T-cell (primary cell): Measurements from ENCODE around the gene HS2ST1. TPM values are rescaled to one million over a fixed set of nuclear protein-coding genes. Genes with fewer than 3 reads are reported as not detected.
"Not testable (repeated sequence)": the region's sequence is repeated elsewhere in the genome, so short reads cannot be mapped to it uniquely, and the experiment has no call there.

Experiments used
- ATAC-seq, 4 experiments: fragments of 200-7000 bp in 3 of 4; fragments of 150-1000 bp in 1 of 4; cut with Tn5 transposase; replicated peaks in 1 of 4; 1 replicate in 3 of 4; 2 replicates in 1 of 4; pipeline ENCODE4 v1.10.0; 2021; ENCODE audit warnings: moderate library complexity in 3 of 4, mild to moderate bottlenecking in 2 of 4, moderate number of reproducible peaks in 1 of 4
- CTCF ChIA-PET, 2 donors: fragments of 300-600 bp; sonication (Branson Sonifier 250); formaldehyde crosslinking; loops; one replicate each; lab custom pipeline; 2022; ENCODE audit warnings: antibody characterized with exemption in 2 of 2; lab: Charles Lee
- POLR2A ChIA-PET, 2 donors: fragments of 300-600 bp; sonication (Branson Sonifier 250); formaldehyde crosslinking; loops; one replicate each; lab custom pipeline; 2022; ENCODE audit warnings: antibody characterized with exemption in 2 of 2; lab: Charles Lee
- DNase-seq, 35 experiments: peaks; one replicate each; pipeline versions ENCODE4 v3.0.0 to v3.0.0-alpha.2; 2013 to 2023
- H3K27ac ChIP-seq: one replicate; pipeline ENCODE4 v1.5.1; 2013; ENCODE audit warnings: low read length
- H3K27me3 ChIP-seq, 2 experiments: replicated peaks in 1 of 2; 1 replicate in 1 of 2; 2 replicates in 1 of 2; pipeline versions ENCODE4 v1.6.1 to v1.7.0; 2013; ENCODE audit warnings: low read length in 1 of 2, mixed read lengths in 1 of 2; ENCODE audit not compliant: control insufficient read depth in 2 of 2, insufficient read depth in 2 of 2; ENCODE audit errors: extremely low read depth in 1 of 2
- H3K36me3 ChIP-seq, 2 donors: 1 replicate in 1 of 2; 2 replicates in 1 of 2; pipeline versions ENCODE4 v1.6.1 to v1.7.0; 2013; ENCODE audit warnings: low read length in 1 of 2; ENCODE audit not compliant: control insufficient read depth in 2 of 2, insufficient read depth in 1 of 2; ENCODE audit errors: extremely low read depth in 1 of 2
- H3K4me1 ChIP-seq, 2 experiments: 1 replicate in 1 of 2; 2 replicates in 1 of 2; pipeline versions ENCODE4 v1.6.1 to v1.7.0; 2013; ENCODE audit warnings: low read length in 2 of 2, mixed read lengths in 1 of 2; ENCODE audit not compliant: insufficient read depth in 2 of 2, control insufficient read depth in 1 of 2; ENCODE audit errors: extremely low read depth in 1 of 2
- H3K4me3 ChIP-seq, 2 donors: 1 replicate in 1 of 2; 2 replicates in 1 of 2; pipeline versions ENCODE4 v1.5.1 to v1.7.0; 2013; ENCODE audit warnings: mild to moderate bottlenecking in 2 of 2, low read length in 1 of 2, moderate library complexity in 1 of 2; ENCODE audit not compliant: control insufficient read depth in 1 of 2; ENCODE audit errors: extremely low read depth in 1 of 2
- H3K9me3 ChIP-seq: 2 replicates; pipeline ENCODE4 v1.7.0; 2013
- H3K27ac Mint-ChIP-seq, 2 donors: one replicate each; pipeline ENCODE4 v1.8.0; 2020 to 2021; ENCODE audit warnings: mild to moderate bottlenecking in 2 of 2, mixed read lengths in 2 of 2
- H3K27me3 Mint-ChIP-seq, 2 donors: one replicate each; pipeline ENCODE4 v1.8.0; 2021 to 2022; ENCODE audit warnings: mixed read lengths in 2 of 2
- H3K36me3 Mint-ChIP-seq: one replicate; pipeline ENCODE4 v1.8.0; 2021; ENCODE audit warnings: mixed read lengths
- H3K4me1 Mint-ChIP-seq, 3 donors: one replicate each; pipeline ENCODE4 v1.8.0; 2020 to 2022; ENCODE audit warnings: mixed read lengths in 3 of 3, mild to moderate bottlenecking in 1 of 3
- H3K4me3 Mint-ChIP-seq, 3 donors: one replicate each; pipeline ENCODE4 v1.8.0; 2020 to 2022; ENCODE audit warnings: mild to moderate bottlenecking in 3 of 3, mixed read lengths in 3 of 3, moderate library complexity in 3 of 3
- H3K9me3 Mint-ChIP-seq, 3 donors: one replicate each; pipeline ENCODE4 v1.8.0; 2020 to 2022; ENCODE audit warnings: mixed read lengths in 3 of 3
- WGBS: methylation state at CpG from one replicate; pipeline ENCODE4 v1.1.5; 2013; ENCODE audit warnings: missing lambda C conversion rate; ENCODE audit not compliant: insufficient coverage; 5-methylcytosine and 5-hydroxymethylcytosine counted together
- total RNA-seq, 35 experiments: library from RNA in 6 of 35; stranded (reverse) in 6 of 35; fragments of 120-200 nt in 1 of 35; gene quantifications; one replicate each; pipeline versions ENCODE4 v1.2.1 to v1.2.4 and lab custom pipeline; 2013 to 2026

The HS2ST1 gene
- total RNA-seq, 5 donors from 2014 or later (not counting 1 experiment from before 2014, with no cell fraction given): 10.5 to 14.0 (median 11.0) TPM

DNA sequence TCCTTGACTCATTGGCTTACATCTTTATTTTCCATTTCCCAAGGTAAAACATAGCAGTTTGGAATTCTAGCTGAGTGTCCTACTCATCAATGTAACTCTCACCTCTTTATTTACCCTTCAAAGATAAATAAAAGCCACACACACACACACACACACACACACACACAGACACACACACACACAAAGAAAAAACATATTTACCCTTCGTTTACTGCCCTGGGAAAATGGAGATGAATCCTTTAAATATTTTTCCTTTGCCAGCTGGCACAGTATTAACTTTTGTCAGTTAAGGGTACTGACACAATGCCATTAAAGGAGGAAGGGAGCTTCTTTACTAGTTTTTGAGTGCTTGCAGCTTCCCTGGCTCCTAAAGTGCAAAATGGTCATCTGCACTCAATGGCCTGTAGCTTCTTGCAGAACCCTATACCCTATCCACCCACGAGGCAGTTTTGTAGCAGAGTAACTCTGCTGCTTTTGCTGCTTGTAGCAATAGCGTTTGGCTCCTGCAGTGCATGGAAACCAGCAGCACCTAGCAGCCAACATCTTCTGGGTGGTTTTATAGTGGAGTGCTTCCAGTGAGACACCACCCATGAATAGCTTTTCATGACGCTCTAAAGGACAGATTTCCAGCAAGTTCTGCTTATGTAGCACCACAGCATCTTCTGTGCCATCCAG lies 103.7 kb downstream of the HS2ST1 start:
- no peaks in the 10 kb centered on the region for H3K27me3 Mint-ChIP-seq
- Histone ChIP-seq H3K4me3 (no peak overlapping the region), H3K27ac (no peak overlapping the region), H3K9me3 (no peaks in the 10 kb centered on the region), H3K4me1 (no peaks in the 10 kb centered on the region), H3K27me3 (no peaks in the 10 kb centered on the region), H3K36me3 (peaks cover under 1 to 3% of the 10 kb centered on the region in 2 donors)
- POLR2A ChIA-PET: interaction anchor here in 1 of 2 donors (0.7 kb wide), 1 partner anchor 39 kb away, joined by 6 read pairs; no protein-coding TSS in a partner anchor
- ATAC-seq (no peak), DNase-seq (no peak)
- H3K27ac Mint-ChIP-seq: no peak overlapping the region
- 80% methylated on average over 1 of the region's 4 CpGs for WGBS
- peaks cover 0 to 14% (median 10%) of the 10 kb centered on the region in 3 donors for H3K4me1 Mint-ChIP-seq
- H3K36me3 Mint-ChIP-seq: peaks cover 7% of the 10 kb centered on the region
- CTCF ChIA-PET: no interaction called here
- peaks cover 4 to 8% (median 5%) of the 10 kb centered on the region in 3 donors for H3K9me3 Mint-ChIP-seq
- no peak overlapping the region for H3K4me3 Mint-ChIP-seq

DNA sequence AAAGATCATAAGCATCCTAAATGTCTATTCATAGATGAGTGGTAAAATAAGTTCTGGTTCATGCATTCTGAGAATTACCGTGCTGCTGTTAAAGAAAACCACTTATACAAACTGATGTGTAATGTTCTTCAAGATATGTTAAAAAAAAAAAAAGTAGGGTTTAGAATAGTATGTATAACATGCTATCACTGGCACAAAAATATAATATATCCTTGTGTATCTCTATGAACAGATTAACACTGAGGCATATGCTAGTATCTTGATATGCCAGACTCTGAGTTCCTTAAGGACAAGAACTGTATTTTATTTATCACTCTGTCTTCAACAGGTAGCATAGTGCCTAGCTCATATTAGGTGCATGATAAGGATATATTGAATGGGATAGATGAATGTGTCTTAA lies 108.9 kb downstream of the HS2ST1 start:
- DNase-seq: no peak
- Histone ChIP-seq H3K9me3 (no peaks in the 10 kb centered on the region), H3K4me1 (no peaks in the 10 kb centered on the region), H3K27me3 (no peaks in the 10 kb centered on the region), H3K36me3 (no peaks in the 10 kb centered on the region), H3K27ac (no peak overlapping the region), H3K4me3 (no peak overlapping the region)
- no peak overlapping the region for H3K27ac Mint-ChIP-seq
- H3K27me3 Mint-ChIP-seq: no peaks in the 10 kb centered on the region
- ATAC-seq: no peak
- no peak overlapping the region for H3K4me3 Mint-ChIP-seq
- H3K36me3 Mint-ChIP-seq: peaks cover 3% of the 10 kb centered on the region
- peaks cover 0 to 3% (median 3%) of the 10 kb centered on the region in 3 donors for H3K4me1 Mint-ChIP-seq
- no CpG with 5 or more reads among the region's 1 CpG for WGBS
- ChIA-PET POLR2A (no interaction called here), CTCF (interaction anchor here in 1 of 2 donors (0.6 to 0.7 kb wide), 2 partner anchors 60 to 1913 kb away, joined by 3 read pairs; no protein-coding TSS in a partner anchor)
- H3K9me3 Mint-ChIP-seq: no peaks in the 10 kb centered on the region

- ATAC-seq: peak in 1 of 4 experiments; percentile 50
- H3K9me3 ChIP-seq: no peaks in the 10 kb centered on the region
- no peak overlapping the region for H3K27ac ChIP-seq
- H3K4me1 ChIP-seq: no peaks in the 10 kb centered on the region
- H3K4me3 ChIP-seq: no peak overlapping the region
- H3K36me3 ChIP-seq: no peaks in the 10 kb centered on the region
- ChIA-PET CTCF (no interaction called here), POLR2A (no interaction called here)
- peaks cover 0 to 3% (median 2%) of the 10 kb centered on the region in 3 donors for H3K4me1 Mint-ChIP-seq
- H3K4me3 Mint-ChIP-seq: no peak overlapping the region
- H3K27me3 Mint-ChIP-seq: no peaks in the 10 kb centered on the region
- DNase-seq: peak in 1 of 35 experiments; percentile 25
- peaks cover 3% of the 10 kb centered on the region for H3K36me3 Mint-ChIP-seq
- H3K27ac Mint-ChIP-seq: no peak overlapping the region
- H3K27me3 ChIP-seq: no peaks in the 10 kb centered on the region
- 100% methylated on average over 1 of the region's 2 CpGs for WGBS
- H3K9me3 Mint-ChIP-seq: no peaks in the 10 kb centered on the region
Measured at GRCh38 chr1:87024936-87025540, 110.6 kb downstream of the HS2ST1 start.

DNA sequence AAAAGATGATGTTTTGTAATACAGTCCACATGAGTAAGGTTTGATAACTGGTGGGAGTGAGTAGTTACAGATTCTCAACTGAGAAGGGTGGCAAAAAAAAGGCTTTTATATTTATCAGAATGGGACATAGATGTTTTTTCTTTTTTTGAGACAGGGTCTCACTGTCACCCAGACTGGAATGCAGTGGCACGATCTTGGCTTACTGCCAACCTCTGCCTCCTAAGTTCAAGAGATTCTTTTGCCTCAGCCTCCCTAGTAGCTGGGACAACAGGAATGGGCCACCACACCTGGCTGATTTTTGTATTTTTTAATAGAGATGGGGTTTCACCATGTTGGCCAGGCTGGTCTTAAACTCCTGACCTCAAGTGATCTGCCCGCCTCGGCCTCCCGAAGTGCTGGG lies 113.1 kb downstream of the HS2ST1 start:
- H3K36me3 Mint-ChIP-seq, H3K4me1 ChIP-seq, H3K27me3 ChIP-seq, H3K4me3 ChIP-seq, ATAC-seq, H3K4me1 Mint-ChIP-seq, H3K27me3 Mint-ChIP-seq, POLR2A ChIA-PET, H3K4me3 Mint-ChIP-seq, H3K27ac ChIP-seq, H3K9me3 Mint-ChIP-seq, H3K36me3 ChIP-seq, H3K9me3 ChIP-seq, DNase-seq, H3K27ac Mint-ChIP-seq: not testable (repeated sequence)
- CTCF ChIA-PET: interaction anchor here in 1 of 2 donors (0.6 kb wide), 1 partner anchor 286 kb away, joined by 3 read pairs; no protein-coding TSS in a partner anchor
- 100% methylated on average over 1 of the region's 4 CpGs for WGBS

GRCh38 chr1:87028576-87028975 lies 114.1 kb downstream of the HS2ST1 start:
- peaks cover 0 to 3% (median 2%) of the 10 kb centered on the region in 3 donors for H3K4me1 Mint-ChIP-seq
- no peak overlapping the region for H3K4me3 Mint-ChIP-seq
- no peaks in the 10 kb centered on the region for H3K9me3 Mint-ChIP-seq
- no peaks in the 10 kb centered on the region for H3K4me1 ChIP-seq
- H3K36me3 ChIP-seq: no peaks in the 10 kb centered on the region
- no peaks in the 10 kb centered on the region for H3K27me3 ChIP-seq
- no peak for ATAC-seq
- peaks cover 3% of the 10 kb centered on the region for H3K36me3 Mint-ChIP-seq
- POLR2A ChIA-PET: interaction anchor here in 1 of 2 donors (0.5 kb wide), 1 partner anchor 26 kb away, joined by 4 read pairs; no protein-coding TSS in a partner anchor
- no CpG with 5 or more reads among the region's 2 CpGs for WGBS
- no peaks in the 10 kb centered on the region for H3K27me3 Mint-ChIP-seq
- CTCF ChIA-PET: no interaction called here
- H3K9me3 ChIP-seq: no peaks in the 10 kb centered on the region
- no peak overlapping the region for H3K4me3 ChIP-seq
- no peak overlapping the region for H3K27ac ChIP-seq
- no peak overlapping the region for H3K27ac Mint-ChIP-seq
- DNase-seq: no peak

DNA sequence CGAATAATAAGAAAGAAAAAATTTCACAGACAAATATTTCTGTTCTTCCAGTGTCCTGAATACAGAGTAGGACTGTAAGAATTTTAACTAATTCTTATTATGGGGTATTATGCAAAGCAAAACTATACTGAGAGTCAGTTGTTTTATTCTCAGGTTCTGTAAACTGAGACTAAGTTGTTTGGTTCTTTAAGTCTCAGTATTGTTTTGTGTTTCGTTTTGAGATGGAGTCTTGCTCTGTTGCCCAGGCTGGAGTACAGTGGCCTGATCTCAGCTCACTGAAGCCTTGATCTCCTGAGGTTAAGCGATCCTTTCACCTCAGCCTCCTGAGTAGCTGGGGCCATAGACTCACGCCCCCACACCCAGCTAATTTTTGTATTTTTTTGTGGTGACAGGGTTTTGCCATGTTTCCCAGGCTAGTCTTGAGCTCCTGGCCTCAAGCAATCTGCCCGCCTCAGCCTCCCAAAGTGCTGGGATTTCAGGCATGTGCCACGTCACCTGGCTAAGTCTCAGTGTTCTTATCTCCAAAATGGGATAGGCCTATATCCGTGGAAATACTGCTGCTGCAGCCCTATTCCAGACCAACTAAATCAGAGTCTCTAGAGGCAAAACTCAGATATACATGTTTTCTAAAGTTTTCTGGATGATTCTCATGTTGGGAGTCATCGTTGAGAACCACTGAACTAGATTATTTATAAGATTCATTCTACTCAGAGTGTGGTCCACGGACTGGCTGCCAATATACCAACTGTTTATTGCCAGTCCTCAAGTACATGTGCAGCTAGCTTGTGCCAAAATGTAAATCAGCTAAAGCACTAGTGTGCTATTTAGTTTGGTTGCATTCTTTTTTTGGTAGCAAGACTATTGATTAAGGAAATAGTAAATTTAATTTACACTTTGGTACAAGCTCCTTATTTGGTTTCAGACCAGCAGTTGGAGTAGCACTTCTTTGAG lies 116.6 kb downstream of the HS2ST1 start:
- Mint-ChIP-seq H3K4me1 (peaks cover 0 to 2% (median 0%) of the 10 kb centered on the region in 3 donors), H3K36me3 (peaks cover 3% of the 10 kb centered on the region), H3K4me3 (no peak overlapping the region), H3K27me3 (no peaks in the 10 kb centered on the region), H3K9me3 (no peaks in the 10 kb centered on the region), H3K27ac (no peak overlapping the region)
- WGBS: 100% methylated on average over 2 of the region's 9 CpGs
- ATAC-seq (no peak), DNase-seq (no peak)
- H3K9me3 ChIP-seq: no peaks in the 10 kb centered on the region
- no peaks in the 10 kb centered on the region for H3K36me3 ChIP-seq
- POLR2A ChIA-PET: no interaction called here
- no peaks in the 10 kb centered on the region for H3K27me3 ChIP-seq
- no peak overlapping the region for H3K4me3 ChIP-seq
- CTCF ChIA-PET: no interaction called here
- no peak overlapping the region for H3K27ac ChIP-seq
- H3K4me1 ChIP-seq: no peaks in the 10 kb centered on the region
